GM23338 (cell line): ENCODE measurements around the gene STKLD1. TPM values are rescaled to one million over a fixed set of nuclear protein-coding genes. Genes with fewer than 3 reads are reported as not detected.
"Not testable (repeated sequence)": the region's sequence is repeated elsewhere in the genome, so short reads cannot be mapped to it uniquely, and the experiment has no call there.

Source experiments
- ATAC-seq: fragments of 200-7000 bp; cut with Tn5 transposase; 3 replicates; pipeline ENCODE4 v1.9.1; 2020
- DNase-seq: peaks from one replicate; pipeline ENCODE4 v3.0.0-alpha.2; 2015; ENCODE audit warnings: low spot score
- H2AFZ ChIP-seq: fragments of 200-600 bp; sonication (generic); 2 replicates; pipeline ENCODE4 v1.8.0; 2016; ENCODE audit warnings: antibody characterized with exemption, mild to moderate bottlenecking, moderate library complexity
- H3F3A ChIP-seq: fragments of 200-600 bp; sonication (generic); replicated peaks from 2 replicates; pipeline ENCODE4 v1.8.0; 2017; ENCODE audit warnings: antibody characterized with exemption, mixed run types, low read depth
- H3K27ac ChIP-seq: fragments of 200-600 bp; sonication (generic); 2 replicates; pipeline ENCODE4 v1.6.1; 2016; ENCODE audit warnings: low read depth
- H3K27me3 ChIP-seq: fragments of 200-600 bp; sonication (generic); 2 replicates; pipeline ENCODE4 v1.8.0; 2016; ENCODE audit warnings: mild to moderate bottlenecking, mixed run types, moderate library complexity; ENCODE audit not compliant: insufficient read depth
- H3K36me3 ChIP-seq: fragments of 200-600 bp; sonication (generic); 2 replicates; pipeline ENCODE4 v1.8.0; 2016; ENCODE audit warnings: mild to moderate bottlenecking; ENCODE audit not compliant: insufficient read depth
- H3K4me1 ChIP-seq: fragments of 200-600 bp; sonication (generic); 2 replicates; pipeline ENCODE4 v1.8.0; 2016; ENCODE audit warnings: mild to moderate bottlenecking, moderate library complexity; ENCODE audit not compliant: insufficient read depth
- H3K4me2 ChIP-seq: fragments of 200-600 bp; sonication (generic); 2 replicates; pipeline ENCODE4 v1.7.1; 2017; ENCODE audit warnings: mixed run types
- H3K4me3 ChIP-seq: fragments of 200-600 bp; sonication (generic); 2 replicates; pipeline ENCODE4 v1.6.1; 2016; ENCODE audit warnings: mixed run types
- H3K79me2 ChIP-seq: fragments of 200-600 bp; sonication (generic); replicated peaks from 2 replicates; pipeline ENCODE4 v1.8.0; 2017; ENCODE audit warnings: mild to moderate bottlenecking; ENCODE audit not compliant: insufficient read depth
- H3K9me2 ChIP-seq: fragments of 200-600 bp; sonication (generic); 2 replicates; pipeline ENCODE4 v1.8.0; 2017; ENCODE audit not compliant: insufficient read depth
- H4K20me1 ChIP-seq: fragments of 200-600 bp; sonication (generic); replicated peaks from 2 replicates; pipeline ENCODE4 v1.8.0; 2017; ENCODE audit warnings: mild to moderate bottlenecking; ENCODE audit not compliant: insufficient read depth
- H3K27ac Mint-ChIP-seq: 2 replicates; pipeline ENCODE4 v1.8.0; 2020; ENCODE audit warnings: inconsistent platforms, mild to moderate bottlenecking, moderate library complexity, mixed read lengths
- H3K27me3 Mint-ChIP-seq: 3 replicates; pipeline ENCODE4 v1.8.0; 2022; ENCODE audit warnings: low read depth, mild to moderate bottlenecking, moderate library complexity, mixed read lengths, inconsistent platforms; ENCODE audit not compliant: insufficient read depth, poor library complexity
- H3K36me3 Mint-ChIP-seq: 3 replicates; pipeline ENCODE4 v1.8.0; 2021; ENCODE audit warnings: low read depth, mild to moderate bottlenecking, inconsistent platforms, moderate library complexity, mixed read lengths
- H3K4me1 Mint-ChIP-seq: 3 replicates; pipeline ENCODE4 v1.8.0; 2020; ENCODE audit warnings: mild to moderate bottlenecking, inconsistent platforms, mixed read lengths
- H3K4me3 Mint-ChIP-seq: 3 replicates; pipeline ENCODE4 v1.8.0; 2021; ENCODE audit warnings: moderate library complexity, mild to moderate bottlenecking, inconsistent platforms, mixed read lengths
- H3K9me3 Mint-ChIP-seq: 3 replicates; pipeline ENCODE4 v1.8.0; 2020; ENCODE audit warnings: moderate library complexity, mild to moderate bottlenecking, inconsistent platforms, mixed read lengths
- CREB1 ChIP-seq: fragments of 250-450 bp; sonication (Bioruptor Pico); IDR thresholded peaks from 2 replicates; pipeline ENCODE4 v1.5.0; 2020; ENCODE audit warnings: low read depth, mild to moderate bottlenecking, moderate library complexity
- CTCF ChIP-seq, 2 experiments: fragments of 200-600 bp in 1 of 2; sonication (generic) in 1 of 2; conservative IDR thresholded peaks; 2 replicates each; pipeline versions ENCODE4 v1.5.1 to v1.6.1; 2016 to 2017; ENCODE audit warnings: antibody characterized with exemption in 2 of 2, low read depth in 2 of 2, mild to moderate bottlenecking in 2 of 2, moderate library complexity in 1 of 2
- EZH2 ChIP-seq: fragments of 200-600 bp; sonication (generic); IDR thresholded peaks from one replicate; pipeline ENCODE4 v1.8.0; 2017; ENCODE audit warnings: antibody characterized with exemption, mild to moderate bottlenecking, low read depth; ENCODE audit not compliant: unreplicated experiment
- EZH2phosphoT487 ChIP-seq: fragments of 200-600 bp; sonication (generic); IDR thresholded peaks from one replicate; pipeline ENCODE4 v1.8.1; 2018; ENCODE audit warnings: antibody characterized with exemption; ENCODE audit not compliant: unreplicated experiment
- JUNB ChIP-seq: IDR thresholded peaks from one replicate; pipeline ENCODE4 v1.6.1; 2016; ENCODE audit warnings: antibody characterized with exemption; ENCODE audit not compliant: unreplicated experiment
- NANOG ChIP-seq: IDR thresholded peaks from 2 replicates; pipeline ENCODE4 v1.6.1; 2016; ENCODE audit warnings: antibody characterized with exemption, borderline replicate concordance
- POLR2AphosphoS5 ChIP-seq: IDR thresholded peaks from 2 replicates; pipeline ENCODE4 v1.6.1; 2016; ENCODE audit warnings: antibody characterized with exemption, low read depth
- REST ChIP-seq: IDR thresholded peaks from one replicate; pipeline ENCODE4 v1.6.1; 2018; ENCODE audit warnings: antibody characterized with exemption; ENCODE audit not compliant: unreplicated experiment
- STAT1 ChIP-seq: IDR thresholded peaks from one replicate; pipeline ENCODE4 v1.6.1; 2016; ENCODE audit warnings: antibody characterized with exemption; ENCODE audit not compliant: unreplicated experiment
- ZNF331 ChIP-seq: fragments of 250-450 bp; sonication (Bioruptor Pico); IDR thresholded peaks from 2 replicates; pipeline ENCODE4 v1.5.0; 2020; ENCODE audit warnings: low read depth, mild to moderate bottlenecking, moderate library complexity
- ZNF462 ChIP-seq: fragments of 250-450 bp; sonication (Bioruptor Pico); IDR thresholded peaks from 2 replicates; pipeline ENCODE4 v1.5.0; 2020; ENCODE audit warnings: mild to moderate bottlenecking, moderate library complexity
- polyA plus RNA-seq: library from polyadenylated mRNA; unstranded; fragments of >200 nt; fragmentation: Nextera tagmentation; extraction: Ambion mirVana; gene quantifications from 2 replicates; pipeline ENCODE4 v1.2.1, GENCODE V29; 2016
- total RNA-seq: library from RNA; depleted of rRNA; stranded (reverse); fragments of >200 nt; shearing (Covaris generic); gene quantifications from 2 replicates; pipeline ENCODE4 v1.2.3, GENCODE V29; 2014

STKLD1 gene
- total and polyA plus RNA-seq, 2 experiments from 2014 or later, result 0.57 TPM; not detected in 1

- not testable (repeated sequence) for H3K4me1 ChIP-seq, H3K27ac Mint-ChIP-seq, H3K9me2 ChIP-seq, H3K27me3 ChIP-seq, H4K20me1 ChIP-seq, ATAC-seq, H3K4me3 ChIP-seq, H2AFZ ChIP-seq, DNase-seq, H3K79me2 ChIP-seq, H3K27ac ChIP-seq, H3K36me3 Mint-ChIP-seq, H3K4me2 ChIP-seq, H3K36me3 ChIP-seq, H3K4me1 Mint-ChIP-seq, H3K4me3 Mint-ChIP-seq, H3F3A ChIP-seq
- H3K27me3 Mint-ChIP-seq, result peaks cover 18% of the 10 kb centered on the region
- H3K9me3 Mint-ChIP-seq, result peaks cover 16% of the 10 kb centered on the region
Observed at GRCh38 chr9:133392308-133392707, 16.1 kb downstream of the STKLD1 start.

- ATAC-seq (no peak), DNase-seq (no peak)
- no peaks in the 10 kb centered on the region for H3K27me3 ChIP-seq
- H3K4me1 ChIP-seq, result no peaks in the 10 kb centered on the region
- H3K27ac ChIP-seq, result no peak overlapping the region
- no peaks in the 10 kb centered on the region for H3K79me2 ChIP-seq
- Mint-ChIP-seq H3K27me3 (peaks cover 13% of the 10 kb centered on the region), H3K36me3 (no peaks in the 10 kb centered on the region), H3K4me3 (no peak overlapping the region), H3K4me1 (no peaks in the 10 kb centered on the region), H3K27ac (no peak overlapping the region), H3K9me3 (peaks cover 16% of the 10 kb centered on the region)
- H3K9me2 ChIP-seq, result no peaks in the 10 kb centered on the region
- no peaks in the 10 kb centered on the region for H3F3A ChIP-seq
- H2AFZ ChIP-seq, result no peak overlapping the region
- H3K4me3 ChIP-seq, result no peak overlapping the region
- H4K20me1 ChIP-seq, result no peaks in the 10 kb centered on the region
- H3K36me3 ChIP-seq, result no peaks in the 10 kb centered on the region
- H3K4me2 ChIP-seq, result no peak overlapping the region
- TF ChIP-seq CTCF (conservative IDR thresholded peaks at IDR 0.05; ENCODE audit: low read depth in 2 of 2), result no peak
- TF ChIP-seq STAT1, result no peak
- no peak for TF ChIP-seq CREB1 (CRISPR knock-in tag)
- TF ChIP-seq ZNF331 (CRISPR knock-in tag), result no peak
- TF ChIP-seq ZNF462 (CRISPR knock-in tag), result no peak
- TF ChIP-seq REST, result no peak
- no peak for TF ChIP-seq EZH2
- no peak for TF ChIP-seq JUNB
- no peak for TF ChIP-seq EZH2phosphoT487
- no peak for TF ChIP-seq POLR2AphosphoS5
- no peak for TF ChIP-seq NANOG
Observed at GRCh38 chr9:133393399-133393798, 17.2 kb downstream of the STKLD1 start.
